ENCODE measurements around the gene CTSE.

GRCh38 chr1:206003854-206004800, 19.6 kb downstream of the CTSE start:
- TF ChIP-seq CTCF (IDR thresholded peaks at IDR 0.05) (no peak), EP300 (IDR thresholded peaks at IDR 0.05) (no peak), POLR2A (IDR thresholded peaks at IDR 0.05; ENCODE audit: low read depth) (no peak), POLR2AphosphoS5 (IDR thresholded peaks at IDR 0.05) (no peak)

Measured in esophagus muscularis mucosa (tissue), 4 donors.